NCI-H774 (cell line): Measurements from ENCODE around the gene CHST11.

ENCODE experiments used
- DNase-seq: peaks from one replicate; lab custom pipeline; 2025; lab: John Stamatoyannopoulos, UW

The CHST11 gene

DNA sequence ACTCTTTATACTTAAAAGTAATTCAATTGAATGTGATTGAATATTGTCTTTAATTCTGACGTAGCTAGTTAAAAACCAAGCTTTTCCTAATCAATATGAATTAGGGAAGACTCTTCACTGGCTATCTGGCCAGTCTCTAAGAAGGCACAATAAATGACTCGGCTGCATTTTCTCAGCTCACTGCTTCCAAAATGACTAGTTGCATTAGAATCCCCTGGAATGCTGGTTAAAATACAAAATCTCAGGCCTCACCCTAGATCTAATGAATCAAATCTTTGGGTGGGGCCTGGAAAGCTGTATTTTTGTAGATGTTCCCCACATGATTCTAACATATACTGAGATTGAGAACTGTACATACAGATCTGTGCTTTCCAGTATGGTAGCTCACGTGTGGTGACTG lies 242.1 kb downstream of the CHST11 start:
- DNase-seq: no peak

DNA sequence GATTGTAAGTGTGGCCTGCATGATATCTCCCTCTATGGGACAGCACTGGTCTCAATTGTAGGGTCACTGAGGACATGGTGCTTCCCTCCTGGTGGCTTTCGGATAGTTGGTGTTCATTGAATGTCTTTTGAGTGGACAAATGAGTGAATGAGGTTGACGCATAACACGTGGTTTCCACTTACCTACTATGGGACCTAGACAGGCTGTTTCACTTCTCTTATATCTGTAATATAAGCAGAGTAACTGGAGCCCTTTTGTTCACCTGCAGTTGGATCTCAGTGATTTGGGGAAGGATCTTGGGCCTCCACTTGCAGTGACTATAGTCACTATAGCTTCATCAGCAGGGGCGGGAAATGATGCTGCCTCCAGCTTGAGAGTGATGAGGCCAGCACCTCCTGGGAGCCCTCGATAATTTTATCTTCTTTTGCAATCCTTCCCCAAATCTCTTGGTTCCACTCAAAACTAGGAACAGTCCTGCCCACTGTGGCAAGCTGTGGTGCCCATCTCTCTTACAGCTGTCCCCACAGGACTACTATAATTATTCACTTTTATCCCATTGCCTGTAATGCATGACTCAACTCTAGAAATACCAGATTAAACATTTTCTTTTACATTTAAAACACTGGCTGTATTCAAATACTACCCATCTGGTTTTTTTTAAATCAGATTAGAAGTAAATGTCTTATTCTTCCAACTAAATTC lies 242.9 kb downstream of the CHST11 start:
- DNase-seq: no peak

DNA sequence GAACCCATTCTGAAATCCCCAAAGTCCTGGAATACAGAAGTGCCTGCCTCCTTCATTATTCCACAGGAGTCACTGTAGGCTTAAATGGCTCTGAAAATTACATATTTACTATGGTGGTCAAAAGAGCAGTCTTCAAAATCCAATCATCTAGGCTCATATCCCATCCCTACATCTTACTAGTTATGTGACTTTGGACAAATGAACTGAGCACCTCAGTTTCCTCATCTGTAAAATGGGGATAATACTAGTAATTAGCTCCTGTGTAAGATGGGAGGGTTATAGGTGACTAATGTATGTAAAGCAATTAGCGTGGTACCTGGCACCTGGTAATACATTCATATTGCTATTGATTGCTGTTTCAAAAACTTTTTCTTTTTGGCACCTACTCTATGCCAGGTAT lies 243.6 kb downstream of the CHST11 start:
- DNase-seq: no peak

DNA sequence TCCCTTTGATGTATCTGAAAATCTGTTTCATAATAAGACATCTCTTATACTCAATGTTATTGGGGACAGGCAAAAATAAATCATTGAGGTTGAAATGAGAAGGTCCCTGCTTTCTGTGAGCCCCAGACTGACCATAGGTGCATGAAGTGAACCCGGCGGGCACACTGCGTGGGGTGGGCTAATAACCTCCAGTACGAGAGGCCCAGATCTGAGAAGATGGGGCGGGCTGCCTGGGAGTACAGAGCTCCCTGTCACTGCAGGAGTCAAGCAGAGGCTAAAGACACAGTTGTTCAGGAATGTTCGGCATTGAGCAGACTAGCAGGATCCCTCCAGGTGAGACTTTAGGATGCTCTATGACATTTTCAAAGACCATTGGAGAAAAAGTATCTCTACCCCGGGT lies 244.6 kb downstream of the CHST11 start:
- DNase-seq: no peak

DNA sequence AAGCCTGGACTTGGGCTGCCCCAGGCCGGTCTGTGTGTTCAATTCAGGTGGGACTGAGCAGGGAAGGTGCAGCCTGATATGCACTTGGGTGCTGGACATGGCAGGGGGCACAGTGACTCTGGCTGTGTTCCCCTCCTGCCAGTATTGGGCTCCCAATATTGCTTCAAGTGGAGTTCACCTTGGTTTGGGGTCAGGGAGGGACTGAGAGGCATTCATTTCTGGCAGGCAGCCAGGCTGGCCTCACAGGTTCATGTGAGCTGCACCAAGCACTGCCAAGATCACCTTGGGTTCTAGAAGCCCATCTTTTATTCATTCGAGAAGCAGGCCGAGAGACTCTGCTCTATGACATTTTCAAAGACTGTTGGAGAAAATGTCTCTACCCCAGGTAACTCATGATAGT lies 245.0 kb downstream of the CHST11 start:
- no peak for DNase-seq

DNA sequence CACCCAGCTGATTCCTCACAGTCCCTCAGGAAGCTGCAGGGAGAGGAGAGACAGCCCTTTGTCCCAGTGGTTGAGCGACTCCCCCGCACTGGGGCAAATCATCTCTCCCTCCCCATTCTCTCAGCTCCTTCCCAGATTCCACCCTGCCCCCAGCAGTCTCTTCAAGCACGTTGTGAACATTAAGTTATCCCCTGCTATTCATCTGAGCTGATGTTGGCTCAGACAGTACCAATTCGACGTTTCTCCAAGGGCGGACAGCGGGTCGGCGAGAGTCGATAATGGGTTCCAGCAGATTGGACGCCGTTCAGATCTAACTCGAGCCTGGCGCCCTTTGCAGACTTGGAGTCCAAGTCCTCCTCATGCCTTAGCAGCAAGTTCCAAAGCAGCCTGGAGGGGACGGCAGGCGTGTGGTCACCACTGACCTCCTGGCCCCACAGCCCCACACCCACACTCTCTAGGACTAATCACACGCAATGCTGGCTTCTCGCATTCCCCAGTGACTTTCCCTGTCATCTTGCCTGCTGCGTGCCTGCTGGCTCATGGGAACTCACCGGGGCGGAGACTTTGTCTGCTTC lies 245.9 kb downstream of the CHST11 start:
- no peak for DNase-seq

DNA sequence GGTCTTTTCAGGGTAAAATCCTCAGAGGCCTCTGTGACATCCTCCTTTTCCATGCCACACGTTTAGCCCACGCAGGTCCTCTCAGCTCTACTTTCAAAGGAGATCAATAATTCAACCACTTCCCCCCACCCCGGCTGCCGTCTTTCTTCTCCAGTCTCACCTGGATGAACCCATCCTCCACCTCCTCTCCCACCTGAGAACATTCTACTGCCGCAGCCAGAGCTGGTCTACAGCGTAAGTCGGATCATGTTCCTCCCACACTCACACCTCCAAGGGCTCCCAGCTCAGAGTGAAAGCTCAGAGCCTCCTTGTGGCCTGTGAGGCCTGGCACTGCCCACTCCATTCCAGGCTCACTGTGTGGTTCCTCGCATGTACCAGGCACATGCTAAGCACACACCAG lies 246.6 kb downstream of the CHST11 start:
- no peak for DNase-seq

DNA sequence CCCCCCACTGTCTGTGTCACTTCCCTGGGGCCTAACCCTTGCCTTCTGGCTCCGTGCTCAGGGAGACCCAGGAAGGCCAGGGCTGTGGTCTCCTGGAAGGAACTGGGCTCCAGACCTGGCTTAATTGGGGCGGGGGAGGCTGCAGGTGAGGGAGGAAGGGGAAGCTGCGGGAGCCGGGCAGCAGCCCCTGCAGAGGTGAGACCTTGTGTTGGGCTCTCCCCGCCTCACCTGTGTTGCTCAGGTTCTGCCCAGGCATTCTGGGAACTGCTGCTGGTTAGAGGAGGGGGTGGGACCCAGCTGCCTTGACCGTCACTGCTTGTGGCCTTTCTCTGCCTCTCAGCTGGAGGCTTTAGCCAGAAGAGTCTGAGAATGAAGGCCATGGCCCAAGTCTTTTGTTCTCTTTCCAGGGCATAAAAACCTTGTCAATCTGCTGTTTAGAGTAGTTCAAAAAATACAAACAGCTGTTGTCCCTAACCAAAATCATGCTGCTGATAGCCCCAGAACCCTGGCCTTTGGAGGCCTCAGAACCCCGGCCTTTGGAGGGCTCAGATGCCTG lies 247.6 kb downstream of the CHST11 start:
- no peak for DNase-seq

DNA sequence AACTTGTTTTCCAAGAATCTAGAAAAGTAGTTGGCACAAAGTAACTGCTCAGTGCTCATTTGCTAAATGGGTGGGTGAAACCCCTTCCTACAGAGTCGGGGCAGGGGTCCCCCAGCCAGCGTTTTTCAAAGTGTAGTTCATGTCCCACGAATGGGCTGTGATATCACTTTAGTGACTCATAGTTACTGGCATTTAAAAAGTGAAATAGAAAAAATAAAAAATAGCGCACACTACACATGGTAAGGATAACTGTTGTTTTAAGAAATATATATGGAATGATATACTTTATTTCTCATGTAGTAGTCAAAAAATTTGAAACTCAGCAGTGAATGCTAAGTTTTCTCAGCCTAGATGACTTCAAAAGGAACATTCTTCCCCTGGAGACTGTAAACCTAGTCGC lies 250.4 kb downstream of the CHST11 start:
- DNase-seq: no peak

DNA sequence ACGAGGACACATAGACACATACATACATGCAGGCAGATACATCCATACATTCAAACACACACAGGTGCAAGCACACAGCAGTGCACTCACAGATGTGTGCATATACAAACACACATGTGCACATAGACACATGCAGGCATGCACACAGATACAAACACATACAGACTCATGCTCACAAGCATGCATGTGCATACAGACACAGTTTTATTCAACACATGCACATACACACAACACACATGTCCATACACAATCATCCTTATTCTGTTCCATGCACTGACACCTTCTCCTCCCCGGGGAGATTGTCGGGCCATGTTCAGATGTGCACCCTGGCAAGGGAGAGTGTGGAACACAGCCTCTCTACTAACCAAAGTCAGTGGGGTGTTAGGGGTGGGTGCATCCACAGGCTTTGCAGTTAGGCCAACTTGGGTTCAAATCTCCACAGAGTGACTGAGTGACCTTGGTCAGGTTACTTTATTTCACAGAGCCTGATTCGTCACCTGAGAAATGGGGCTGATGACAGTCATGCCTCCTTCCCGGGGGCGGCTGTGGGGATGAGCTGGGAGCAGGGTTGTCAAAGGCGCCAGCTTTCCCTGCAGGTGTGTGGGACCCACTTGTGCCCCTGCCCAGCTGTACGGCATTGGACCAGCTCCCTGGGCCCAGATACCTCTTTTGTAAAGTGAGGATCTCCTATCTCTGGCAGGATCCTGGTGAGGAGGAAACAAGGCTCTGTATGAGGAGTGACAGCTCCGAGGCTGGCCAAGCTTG lies 251.2 kb downstream of the CHST11 start:
- DNase-seq: no peak

DNA sequence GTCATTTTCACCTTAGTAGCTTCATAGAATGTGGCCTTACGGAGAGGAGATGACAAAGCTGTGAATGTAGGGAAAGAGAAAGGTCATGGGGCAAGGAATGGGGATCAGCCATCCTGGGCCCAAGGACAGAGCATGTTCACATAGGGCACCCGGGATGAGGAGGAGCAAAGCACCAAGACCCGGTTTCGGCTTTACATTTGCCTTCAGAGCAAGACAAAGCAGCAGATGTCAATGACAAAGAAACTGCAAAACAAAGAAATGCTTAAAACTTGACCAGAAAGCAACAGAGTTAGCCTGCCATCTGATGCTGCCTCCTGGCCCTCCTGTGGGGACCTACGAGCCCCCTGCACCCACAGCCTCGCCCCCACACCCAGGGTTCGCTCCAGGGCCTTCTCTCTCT lies 252.1 kb downstream of the CHST11 start:
- DNase-seq: no peak

DNA sequence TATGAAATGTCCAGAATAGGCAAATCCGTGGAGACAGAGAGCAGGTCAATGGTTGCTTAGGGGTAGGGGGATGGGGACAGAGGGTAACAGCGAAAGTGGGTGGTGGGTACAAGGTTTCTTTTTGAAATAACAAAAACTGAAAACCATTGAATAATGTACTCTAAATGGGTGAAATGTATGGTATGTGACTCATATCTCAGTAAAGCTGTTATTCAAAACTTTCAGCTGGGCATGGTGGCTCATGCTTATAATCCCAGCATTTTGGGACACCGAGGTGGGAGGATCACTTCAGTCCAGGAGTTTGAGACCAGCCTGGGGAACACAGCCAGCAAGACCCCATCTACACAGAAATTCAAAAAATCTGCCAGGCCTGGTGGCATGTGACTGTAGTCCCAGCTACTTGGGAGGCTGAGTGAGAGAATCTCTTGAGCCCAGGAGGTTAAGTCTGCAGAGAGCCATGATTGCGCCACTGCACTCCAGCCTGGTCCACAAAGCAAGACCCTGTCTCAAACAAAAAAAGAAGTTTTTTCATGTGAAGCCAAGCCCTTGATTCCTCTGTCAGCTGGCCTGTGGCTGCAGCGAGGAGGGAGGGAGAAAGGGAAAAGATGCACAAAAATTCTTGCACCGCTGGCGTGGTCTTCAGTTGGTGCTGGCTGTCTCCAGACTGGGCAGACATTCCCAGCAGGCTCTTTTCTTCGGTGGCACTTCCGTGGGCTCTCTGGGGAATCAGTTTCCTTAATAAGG lies 253.1 kb downstream of the CHST11 start:
- no peak for DNase-seq

DNA sequence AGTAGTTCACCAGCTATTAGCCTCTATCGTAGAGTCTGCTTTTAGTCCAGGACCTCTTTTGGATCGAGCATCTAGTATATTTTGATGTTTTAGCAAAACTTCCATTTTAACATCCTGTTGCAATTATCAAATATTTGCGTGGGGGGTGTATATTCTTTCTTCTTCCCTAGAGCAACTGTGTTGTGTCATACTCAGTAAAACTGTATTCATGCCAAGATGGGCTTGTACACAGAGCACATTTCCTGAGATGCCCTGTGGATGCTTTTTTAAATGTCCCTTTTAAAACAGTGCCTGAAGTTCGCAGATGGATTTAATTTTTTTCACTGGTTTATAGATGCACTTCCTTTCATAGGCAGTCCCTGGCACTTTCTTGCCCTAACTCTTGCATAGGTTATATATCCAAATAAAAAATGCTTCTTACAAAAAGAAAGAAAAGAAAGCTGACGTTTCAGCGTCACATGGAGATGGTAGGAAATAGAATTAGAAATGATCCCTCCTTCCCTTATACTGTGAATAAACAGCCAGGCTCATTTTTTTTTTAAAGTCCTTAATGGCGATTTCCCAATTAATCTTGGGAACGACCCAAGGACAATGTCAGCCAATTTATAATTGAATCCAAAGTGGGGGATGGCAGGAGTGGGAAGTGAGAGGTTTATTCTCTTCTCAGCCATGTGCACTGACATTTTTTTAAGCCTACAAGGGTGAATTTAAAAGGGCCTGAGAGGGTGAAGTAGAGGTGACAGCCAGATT lies 254.4 kb downstream of the CHST11 start:
- DNase-seq: no peak

DNA sequence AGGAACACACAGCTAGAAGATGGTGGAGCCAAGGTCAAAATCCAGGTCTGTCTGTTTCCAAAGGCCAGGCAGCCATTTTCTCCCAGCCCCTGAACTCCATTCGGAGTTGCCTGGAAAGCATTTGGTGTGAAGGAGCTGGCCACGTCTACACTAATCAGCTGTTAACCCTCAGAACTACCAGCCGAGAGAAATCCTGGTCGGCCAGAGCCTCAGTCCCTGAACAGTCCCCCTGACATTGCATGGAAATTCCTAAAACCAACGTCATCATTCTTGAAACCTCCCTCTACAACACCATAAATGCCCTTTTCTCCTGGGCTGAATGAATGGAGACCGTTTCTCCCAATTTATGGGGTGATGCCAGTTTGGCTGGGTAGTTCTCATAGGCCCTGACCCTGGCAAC lies 255.7 kb downstream of the CHST11 start:
- no peak for DNase-seq

DNA sequence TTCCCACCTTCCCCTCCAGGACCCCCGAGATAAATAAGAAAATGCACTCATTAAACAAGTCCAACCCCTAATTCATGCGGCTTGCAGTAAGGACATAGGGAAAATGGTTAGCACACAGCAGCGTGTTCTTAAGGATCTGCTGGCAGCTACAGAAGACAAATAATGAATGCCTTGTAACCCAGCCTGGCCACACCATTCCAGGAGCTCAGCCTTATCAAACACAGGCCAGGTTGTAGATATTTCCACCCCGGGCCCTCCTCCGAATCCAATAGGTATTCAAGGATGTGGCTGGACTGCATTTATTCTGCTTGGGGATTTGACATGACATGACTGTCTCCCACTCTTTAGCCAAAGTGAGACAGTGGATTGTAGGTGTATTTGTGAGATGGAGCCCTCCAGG lies 256.2 kb downstream of the CHST11 start:
- DNase-seq: no peak

DNA sequence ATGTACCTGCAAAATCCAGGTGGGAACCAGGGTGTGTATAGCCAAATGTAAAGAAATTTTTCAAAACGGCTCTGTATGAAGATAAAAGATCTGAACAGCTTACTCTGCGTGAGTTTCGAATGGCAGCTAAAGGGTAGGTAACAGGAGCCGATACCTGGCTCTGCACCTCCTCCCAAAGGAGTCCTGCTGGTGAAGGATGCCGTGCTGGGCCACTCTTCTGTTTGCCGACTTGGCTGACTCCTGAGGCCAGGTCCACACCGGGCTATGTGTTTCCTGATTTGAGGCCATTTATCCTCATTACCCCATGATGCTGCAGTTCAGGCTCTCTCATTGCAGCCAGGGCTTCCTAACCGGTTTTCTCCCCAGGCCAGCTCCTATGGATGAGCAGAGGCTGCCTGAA lies 256.7 kb downstream of the CHST11 start:
- DNase-seq: no peak

DNA sequence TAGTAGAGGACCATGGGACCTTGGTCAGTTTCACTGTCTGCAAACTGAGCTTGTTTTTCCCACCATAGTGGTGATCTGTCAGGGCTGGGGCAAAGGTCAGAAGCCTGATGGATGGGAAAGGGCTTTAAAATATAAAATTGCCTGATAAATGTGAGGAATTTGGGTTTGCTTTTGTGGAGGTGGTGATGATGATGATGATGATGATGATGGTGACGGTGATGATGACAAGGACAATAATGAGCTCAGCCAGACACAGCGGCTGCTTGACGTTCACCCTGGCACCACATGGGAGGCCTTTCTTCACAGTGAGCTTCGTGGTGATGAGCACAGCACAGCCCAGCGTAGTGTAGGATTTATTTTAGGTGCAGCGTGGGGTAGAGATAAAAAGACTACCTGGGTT lies 257.6 kb downstream of the CHST11 start:
- DNase-seq: no peak

DNA sequence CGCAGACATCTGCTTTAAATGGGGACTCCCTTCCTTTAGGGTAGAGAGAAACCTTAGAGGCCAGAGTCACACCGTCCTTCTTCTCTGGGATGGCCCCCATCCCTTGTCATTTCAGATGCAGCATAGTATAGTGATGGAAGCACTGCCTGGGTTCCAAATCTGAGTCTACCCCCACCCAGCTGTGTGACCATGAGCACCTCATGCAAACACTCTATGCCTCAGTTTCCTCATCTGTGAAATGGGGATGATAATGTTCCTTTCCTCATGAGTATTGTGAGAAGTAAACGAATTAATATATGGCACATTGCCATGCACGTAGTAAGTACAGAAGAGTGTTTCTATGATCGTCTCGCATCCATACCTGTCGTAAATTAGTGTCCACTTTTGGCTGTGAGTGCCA lies 259.4 kb downstream of the CHST11 start:
- no peak for DNase-seq

DNA sequence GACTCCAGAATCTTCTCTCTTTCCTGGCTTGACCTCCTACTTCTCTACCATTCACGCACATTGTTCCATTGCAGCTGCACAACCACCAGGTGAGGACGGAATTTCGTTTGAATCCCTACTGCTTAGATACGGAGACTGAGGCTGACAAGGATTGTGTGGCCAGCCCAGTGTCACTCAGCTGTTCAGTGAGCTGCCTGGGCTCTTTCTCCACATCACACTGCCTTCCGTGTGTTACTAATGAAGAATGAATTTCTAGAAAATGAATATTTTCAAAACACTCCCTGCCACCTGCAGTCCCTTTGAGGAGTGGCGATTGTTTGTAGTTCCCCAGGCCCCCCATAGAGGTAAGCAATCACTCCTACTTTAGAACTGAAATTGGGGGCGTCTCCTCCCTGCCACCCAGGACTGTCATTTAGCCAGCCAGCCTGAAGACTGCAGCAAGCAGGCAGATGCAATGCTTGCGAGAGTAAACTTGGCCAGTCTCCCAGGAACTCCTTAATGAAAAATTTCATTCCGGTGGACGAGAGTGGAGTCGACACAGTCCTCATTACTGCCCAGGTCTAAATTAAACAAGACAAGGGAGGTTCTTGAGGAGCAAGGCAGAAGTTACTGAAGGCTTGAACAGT lies 261.7 kb downstream of the CHST11 start:
- no peak for DNase-seq

DNA sequence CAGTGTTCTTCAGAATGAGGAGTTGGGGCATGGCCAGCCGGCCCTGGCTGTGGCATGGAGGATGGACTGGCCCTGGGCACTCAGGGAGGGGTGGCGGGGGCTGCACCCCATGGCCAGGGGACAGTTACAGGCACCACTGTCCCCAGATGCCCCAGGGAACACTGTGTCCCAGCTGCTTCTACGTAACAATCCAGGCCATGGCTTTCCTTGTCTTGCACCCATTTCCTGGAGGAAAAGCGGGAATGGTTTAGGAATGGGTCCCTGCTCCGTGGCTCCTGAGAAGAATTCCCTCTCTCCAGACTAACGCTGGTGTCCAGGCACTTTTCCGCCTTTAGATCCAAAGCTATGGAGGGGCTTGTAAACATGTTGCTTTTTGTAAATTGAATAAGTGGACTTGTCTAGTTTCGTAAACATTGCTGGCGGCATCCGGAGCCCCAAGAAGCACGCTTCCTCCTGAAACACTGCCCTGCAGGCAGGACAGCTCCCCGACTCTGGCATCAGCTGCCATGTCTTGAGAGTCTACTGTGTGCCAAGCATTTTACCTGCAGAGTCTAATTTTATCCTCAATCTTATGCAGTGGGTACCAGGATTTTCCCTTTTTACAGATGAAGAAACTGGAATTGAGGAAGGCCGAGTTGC lies 263.1 kb downstream of the CHST11 start:
- DNase-seq: no peak
